Brain pericyte (primary cell): ENCODE measurements around the gene FHIP1A.
"Not testable (repeated sequence)": the region's sequence is repeated elsewhere in the genome, so short reads cannot be mapped to it uniquely, and the experiment has no call there.

Source experiments
- DNase-seq: peaks from one replicate; pipeline ENCODE4 v3.0.0-alpha.2; 2012; ENCODE audit warnings: low read depth, low spot score

FHIP1A gene

DNA sequence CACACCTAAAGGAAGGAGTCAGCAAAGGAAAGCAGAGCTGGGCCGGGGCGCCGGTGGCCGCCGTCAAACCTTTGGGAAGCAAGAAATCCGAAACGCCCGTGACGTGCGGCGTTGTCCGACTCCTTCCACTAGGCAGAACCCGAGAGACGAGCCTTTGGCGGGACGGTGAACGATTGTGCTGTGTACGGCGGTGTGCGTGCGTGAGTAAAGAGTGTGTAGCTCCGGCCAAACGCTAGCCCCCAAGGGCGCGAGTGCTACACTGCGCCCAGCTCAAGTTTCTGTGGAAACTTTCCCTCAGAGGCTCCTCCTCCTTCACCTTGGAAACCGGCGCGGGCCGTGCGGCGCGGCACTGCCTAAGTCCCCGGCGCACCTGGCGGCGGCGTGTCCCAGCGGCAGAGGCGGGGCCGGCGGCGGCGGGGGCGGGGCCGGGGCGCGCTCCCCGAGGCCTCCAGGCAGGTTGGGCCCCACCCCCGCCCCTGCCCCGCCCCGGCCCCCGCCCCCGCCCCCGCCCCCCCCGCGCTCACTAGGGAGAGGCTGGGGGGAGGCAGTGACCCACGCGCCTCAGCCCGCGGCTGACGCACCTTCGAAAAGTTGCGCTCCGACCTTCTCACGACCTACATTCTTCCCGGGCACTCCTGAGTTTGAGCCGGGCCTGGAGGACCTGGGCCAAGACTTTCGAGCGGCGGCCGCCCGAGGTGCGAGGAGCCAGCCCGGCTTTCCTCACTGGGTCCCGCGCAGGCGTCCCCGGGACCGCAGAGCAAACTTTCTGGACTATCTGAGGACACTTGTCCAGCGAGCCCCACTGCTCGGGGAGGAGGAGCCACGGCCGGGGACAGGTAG, at the start of gene FHIP1A:
FHIP1A (plus strand) TSS at position 547 of the 840 bp plus-strand sequence. CDS start 157,084 bp downstream, outside the sequence.
- DNase-seq: peak; percentile 39

DNA sequence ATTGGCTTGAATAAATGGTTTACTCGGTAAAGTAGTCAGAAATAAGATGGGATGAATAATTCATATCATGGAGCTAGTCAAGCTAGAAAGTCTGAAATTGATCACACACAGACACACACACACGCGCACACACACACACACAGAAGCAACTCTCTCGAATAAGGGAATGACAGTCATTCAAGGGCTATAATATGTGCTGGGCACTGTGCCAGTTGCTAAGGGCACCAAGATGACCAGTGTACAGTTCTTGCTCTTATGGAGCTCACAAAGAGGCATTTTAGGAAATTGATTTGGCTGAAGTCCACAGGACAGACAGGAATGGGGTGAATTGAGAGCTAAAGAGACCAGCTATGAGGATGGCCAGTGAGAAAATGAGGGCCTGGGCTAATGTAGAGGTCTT, 49.4 kb upstream of the FHIP1A start:
- no peak for DNase-seq

GRCh38 chr4:151361126-151361525, 47.9 kb upstream of the FHIP1A start:
- DNase-seq: no peak

GRCh38 chr4:151361966-151362365, 47.0 kb upstream of the FHIP1A start:
- no peak for DNase-seq

- peak; percentile 53 for DNase-seq
These were observed 46.4 kb upstream of the FHIP1A start for GRCh38 chr4:151362404-151363164.

DNA sequence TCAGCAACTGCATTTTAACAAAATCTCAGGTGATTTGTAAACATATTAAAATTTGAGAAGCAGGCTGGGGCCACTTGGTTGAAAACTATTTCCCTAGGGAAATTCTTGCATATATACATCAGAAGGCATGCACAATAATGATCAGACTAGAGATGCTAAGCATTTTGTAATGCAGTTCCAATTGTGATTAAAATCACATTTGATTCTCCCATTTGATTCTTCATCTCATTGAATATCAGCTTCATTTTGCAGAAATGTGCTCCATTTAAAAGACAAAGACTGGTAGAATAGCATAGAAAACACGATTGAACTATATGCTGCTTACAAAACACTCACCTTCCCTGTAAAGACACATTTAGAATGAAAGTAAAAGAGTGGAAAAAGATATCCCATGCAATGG, 32.4 kb upstream of the FHIP1A start:
- no peak for DNase-seq

DNA sequence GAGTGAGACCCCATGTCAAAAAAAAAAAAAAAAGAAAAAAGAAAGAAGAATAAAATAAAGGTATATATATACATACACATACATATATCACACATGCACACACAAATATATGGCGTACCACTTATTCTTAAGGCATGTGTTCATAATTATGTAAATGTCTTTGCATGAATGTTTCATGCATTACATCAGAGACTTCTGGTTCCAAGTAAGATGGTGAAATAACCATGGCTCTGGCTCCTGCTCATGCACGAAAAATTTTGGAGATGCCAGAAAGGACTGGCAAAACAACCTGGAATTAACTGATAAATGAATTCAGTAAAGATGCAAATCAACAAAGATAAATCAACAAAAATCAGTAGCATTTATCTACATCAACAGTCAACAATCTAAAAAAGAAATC, 19.7 kb upstream of the FHIP1A start:
- no peak for DNase-seq

- not testable (repeated sequence) for DNase-seq
These were observed 19.2 kb upstream of the FHIP1A start for GRCh38 chr4:151389799-151390198.

GRCh38 chr4:151395873-151396272, 13.1 kb upstream of the FHIP1A start:
- DNase-seq: no peak

DNA sequence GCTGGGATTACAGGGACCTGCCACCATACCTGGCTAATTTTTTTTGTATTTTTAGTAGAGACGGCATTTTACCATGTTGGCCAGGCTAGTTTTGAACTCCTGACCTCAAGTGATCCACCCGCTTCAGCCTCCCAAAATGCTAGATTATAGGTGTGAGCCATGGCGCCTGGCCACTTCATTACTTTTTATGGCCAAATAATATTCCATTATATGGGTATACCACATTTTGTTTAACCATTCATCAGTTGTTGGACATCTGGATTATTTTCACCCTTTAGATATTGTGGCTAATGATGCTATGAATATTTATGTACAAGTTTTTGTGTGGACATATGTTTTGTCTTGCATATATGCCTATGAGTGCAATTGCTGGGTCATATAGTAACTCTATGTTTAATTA, 8.6 kb upstream of the FHIP1A start:
- DNase-seq: no peak

GRCh38 chr4:151401739-151402138, 7.2 kb upstream of the FHIP1A start:
- DNase-seq: no peak

- no peak for DNase-seq
These were observed 6.7 kb upstream of the FHIP1A start for GRCh38 chr4:151402145-151402865.

DNA sequence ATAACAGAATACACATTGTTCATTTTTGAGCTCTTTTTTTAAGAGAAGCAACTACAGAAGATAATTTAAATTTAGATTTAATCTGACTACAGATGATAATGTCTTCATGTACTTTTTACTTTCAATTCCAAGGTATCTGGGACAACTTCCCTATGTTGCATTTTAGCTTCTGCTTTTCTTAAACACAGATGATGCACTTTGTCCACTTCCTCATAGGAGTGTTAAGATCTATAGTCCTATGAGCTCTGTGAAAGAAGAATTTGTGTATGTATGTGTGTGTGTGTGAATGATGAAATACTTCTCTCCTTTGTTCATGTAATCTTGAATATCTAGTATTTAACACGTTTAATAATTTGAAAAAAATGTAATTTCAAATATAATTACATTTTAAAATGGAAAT, 5.3 kb upstream of the FHIP1A start:
- DNase-seq: no peak

- DNase-seq: not testable (repeated sequence)
These were observed 4.2 kb upstream of the FHIP1A start for GRCh38 chr4:151404802-151405201.

- DNase-seq: no peak
These were observed 2.0 kb upstream of the FHIP1A start for GRCh38 chr4:151407018-151407417.

DNA sequence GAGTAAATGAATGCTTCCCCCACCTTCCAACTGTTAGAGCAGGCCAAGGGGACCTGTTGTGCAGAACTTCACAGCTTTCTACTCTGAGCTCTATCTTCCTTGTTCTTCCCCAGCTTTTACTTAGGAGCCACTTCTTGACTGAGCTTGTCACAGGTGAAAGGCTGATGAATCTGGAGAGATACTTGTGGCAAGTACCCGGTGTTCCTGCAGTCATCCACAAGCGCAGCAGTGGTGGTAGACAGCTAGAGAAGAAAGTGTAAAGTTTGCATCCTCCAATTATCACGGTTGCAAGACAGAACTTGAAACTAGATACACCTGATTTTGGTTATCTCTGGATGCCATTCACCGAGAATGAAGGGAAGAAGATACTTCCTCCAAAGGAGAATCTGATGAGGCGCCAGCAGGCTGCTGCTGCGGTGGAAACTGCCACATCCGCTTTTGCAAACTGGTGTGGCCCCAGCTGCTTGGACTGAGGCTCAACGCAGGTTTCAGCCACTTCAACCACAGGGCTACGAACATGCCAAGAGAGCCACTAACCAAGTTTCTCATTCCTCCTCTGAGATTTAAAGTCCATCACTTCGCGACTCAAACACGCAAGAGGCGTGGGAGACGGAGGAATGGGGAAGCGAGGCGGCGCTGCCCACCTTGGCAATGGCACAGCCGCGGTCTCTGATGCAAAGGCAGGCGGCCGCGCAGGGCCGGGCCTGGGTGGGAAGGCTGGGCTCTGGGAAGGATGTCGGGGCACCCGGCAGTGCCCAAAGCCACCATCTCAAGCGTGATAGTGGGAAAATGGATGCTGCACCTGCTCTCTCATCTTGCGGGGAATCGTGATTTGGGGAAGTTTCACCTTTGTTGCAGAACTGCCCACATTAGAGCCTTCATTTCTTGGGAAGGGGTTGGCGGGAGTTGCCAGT, 1.3 kb upstream of the FHIP1A start:
- DNase-seq: no peak

- DNase-seq: no peak
These were observed 671 bp upstream of the FHIP1A start for GRCh38 chr4:151408380-151408629.

- no peak for DNase-seq
These were observed 716 bp downstream of the FHIP1A start for GRCh38 chr4:151409470-151410313.

- no peak for DNase-seq
These were observed 7.0 kb downstream of the FHIP1A start for GRCh38 chr4:151415978-151416377.

GRCh38 chr4:151417164-151417571, 8.2 kb downstream of the FHIP1A start:
- DNase-seq: no peak
